ENCODE data around the gene PPP1R1C. TPM values are rescaled to one million over a fixed set of nuclear protein-coding genes. Genes with fewer than 3 reads are reported as not detected.

Gene PPP1R1C
- total and polyA plus RNA-seq, 7 donors: 0.18 to 1.1 (median 0.31) TPM; not detected in 1

- Histone ChIP-seq H3K4me1 (no peaks in the 10 kb centered on the region), H3K27me3 (ENCODE audit: insufficient read depth in 3 of 3, low read length in 2 of 3) (no peaks in the 10 kb centered on the region), H3K36me3 (ENCODE audit: insufficient read depth in 1 of 2, low read depth in 1 of 2) (no peaks in the 10 kb centered on the region), H3K9me3 (no peaks in the 10 kb centered on the region), H3K4me3 (no peak overlapping the region), H3K27ac (no peak overlapping the region)
- DNase-seq (no peak), ATAC-seq (no peak)
- TF ChIP-seq CTCF (IDR thresholded peaks at IDR 0.05): no peak
- 36 to 47% (median 45%) methylated on average over 3 of the region's 3 CpGs for WGBS, 3 donors
- intact Hi-C loops (cut with DNase I): no loop called here
Observed at GRCh38 chr2:182128821-182129707, 143.4 kb downstream of the PPP1R1C start.

- TF ChIP-seq CTCF (IDR thresholded peaks at IDR 0.05): no peak
- H3K9me3 ChIP-seq: no peaks in the 10 kb centered on the region
- ATAC-seq: no peak
- intact Hi-C loops (cut with DNase I): no loop called here
- no peak for DNase-seq
- no peaks in the 10 kb centered on the region for H3K27me3 ChIP-seq (ENCODE audit: insufficient read depth in 3 of 3, low read length in 2 of 3)
- H3K27ac ChIP-seq: no peak overlapping the region
- no peaks in the 10 kb centered on the region for H3K36me3 ChIP-seq (ENCODE audit: insufficient read depth in 1 of 2, low read depth in 1 of 2)
- no peaks in the 10 kb centered on the region for H3K4me1 ChIP-seq
- no peak overlapping the region for H3K4me3 ChIP-seq
Observed at GRCh38 chr2:182132605-182133004, 147.0 kb downstream of the PPP1R1C start.

GRCh38 chr2:182133195-182133891 lies 147.7 kb downstream of the PPP1R1C start:
- Histone ChIP-seq H3K4me3 (no peak overlapping the region), H3K36me3 (ENCODE audit: insufficient read depth in 1 of 2, low read depth in 1 of 2) (no peaks in the 10 kb centered on the region), H3K27ac (no peak overlapping the region), H3K9me3 (no peaks in the 10 kb centered on the region), H3K27me3 (ENCODE audit: insufficient read depth in 3 of 3, low read length in 2 of 3) (no peaks in the 10 kb centered on the region), H3K4me1 (no peaks in the 10 kb centered on the region)
- TF ChIP-seq CTCF (IDR thresholded peaks at IDR 0.05): no peak
- intact Hi-C loops (cut with DNase I): no loop called here
- 50 to 67% (median 55%) methylated on average over 1 of the region's 1 CpG for WGBS, 3 donors
- no peak for DNase-seq
- no peak for ATAC-seq

- Histone ChIP-seq H3K9me3 (no peaks in the 10 kb centered on the region), H3K4me1 (no peaks in the 10 kb centered on the region), H3K4me3 (no peak overlapping the region), H3K27ac (no peak overlapping the region), H3K27me3 (ENCODE audit: insufficient read depth in 3 of 3, low read length in 2 of 3) (no peaks in the 10 kb centered on the region), H3K36me3 (ENCODE audit: insufficient read depth in 1 of 2, low read depth in 1 of 2) (no peaks in the 10 kb centered on the region)
- WGBS, 3 donors: 21 to 46% (median 43%) methylated on average over 1 of the region's 1 CpG
- intact Hi-C loops (cut with DNase I): no loop called here
- DNase-seq (no peak), ATAC-seq (no peak)
- no peak for TF ChIP-seq CTCF (IDR thresholded peaks at IDR 0.05)
Observed at GRCh38 chr2:182134201-182134600, 148.5 kb downstream of the PPP1R1C start.
